HG03565 (cell line): ENCODE data around the gene FNDC11.

ENCODE experiments used
- ATAC-seq: cut with Tn5 transposase; IDR thresholded peaks from one replicate; pipeline ENCODE4 v1.9.1; 2021; ENCODE audit warnings: mild to moderate bottlenecking, moderate library complexity; ENCODE audit not compliant: unreplicated experiment

The FNDC11 gene

DNA sequence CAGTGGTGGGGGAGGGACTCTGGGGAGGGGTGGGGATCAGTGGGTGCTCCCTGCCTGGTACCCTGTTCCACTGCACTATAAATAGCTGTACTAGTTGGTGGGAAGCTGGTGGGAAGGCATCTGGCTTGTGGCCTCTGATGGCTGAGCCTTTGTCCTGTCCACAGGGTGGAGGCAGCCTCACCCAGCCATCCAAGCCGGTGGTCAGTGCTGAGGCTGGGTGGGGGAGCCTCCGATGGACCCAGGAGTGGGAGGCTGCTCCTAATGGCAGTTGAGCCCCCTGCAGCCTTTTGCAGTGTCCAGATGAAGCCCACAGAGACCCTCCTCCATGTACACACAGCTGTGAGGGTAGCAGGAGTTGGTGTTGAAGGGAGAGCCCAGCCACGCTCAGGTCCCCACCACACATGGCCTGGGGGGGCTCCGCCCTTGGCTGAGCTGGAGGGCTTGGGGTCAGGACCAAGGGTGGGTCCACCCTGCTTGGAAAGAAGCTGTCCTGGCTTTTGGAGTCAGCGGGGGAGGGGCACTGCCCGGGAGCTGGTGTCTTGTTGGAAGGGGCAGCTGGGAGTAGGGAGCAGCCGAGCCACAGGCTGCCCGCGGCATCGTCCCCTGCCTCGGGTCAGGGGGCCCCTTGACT is 30.9 kb upstream of the FNDC11 start:
- no peak for ATAC-seq

DNA sequence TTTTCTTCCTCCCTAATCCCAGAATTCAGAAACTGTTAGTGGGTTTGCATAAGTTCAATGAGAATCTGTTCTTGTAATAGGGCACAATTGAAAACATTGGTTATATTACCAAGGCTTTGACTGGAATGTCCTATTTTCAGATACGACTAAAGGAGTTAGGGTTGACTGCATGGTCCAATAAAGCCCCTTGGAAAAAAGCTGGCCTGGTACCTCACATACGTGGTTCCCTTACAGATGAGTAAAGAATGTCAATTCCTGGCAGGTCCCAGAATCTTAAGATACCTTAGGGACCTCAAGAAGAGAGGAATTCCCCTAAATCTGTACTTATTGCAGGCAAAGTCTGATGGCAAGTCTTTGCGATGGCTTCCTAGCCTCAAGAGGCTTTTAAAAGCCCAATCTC is 28.8 kb upstream of the FNDC11 start:
- no peak for ATAC-seq

DNA sequence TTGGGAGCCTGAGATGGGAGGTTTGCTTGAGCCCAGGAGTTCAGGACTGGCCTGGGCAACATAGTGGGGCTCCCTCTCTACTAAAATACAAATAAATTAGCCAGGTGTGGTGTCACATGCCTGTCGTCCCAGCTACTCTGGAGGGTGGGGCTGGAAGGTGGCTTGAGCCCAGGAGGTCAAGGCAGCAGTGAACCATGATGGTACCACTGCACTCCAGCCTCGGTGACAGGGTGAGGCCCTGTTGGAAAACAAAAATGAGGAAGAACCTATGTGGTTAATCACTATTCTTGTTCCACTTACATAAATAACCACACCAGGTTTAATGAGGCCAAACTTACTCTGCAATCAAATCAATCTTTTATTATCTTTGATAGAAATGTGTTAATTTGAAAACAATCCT is 28.0 kb upstream of the FNDC11 start:
- ATAC-seq = no peak

GRCh38 chr20:63527184-63527583 is 26.8 kb upstream of the FNDC11 start:
- ATAC-seq = no peak

GRCh38 chr20:63529180-63529860 is 24.6 kb upstream of the FNDC11 start:
- ATAC-seq = no peak

- no peak for ATAC-seq
Measured at GRCh38 chr20:63529861-63530787, 23.8 kb upstream of the FNDC11 start.

- ATAC-seq = no peak
Measured at GRCh38 chr20:63530788-63531160, 23.2 kb upstream of the FNDC11 start.

- ATAC-seq = no peak
Measured at GRCh38 chr20:63531686-63532448, 22.1 kb upstream of the FNDC11 start.

DNA sequence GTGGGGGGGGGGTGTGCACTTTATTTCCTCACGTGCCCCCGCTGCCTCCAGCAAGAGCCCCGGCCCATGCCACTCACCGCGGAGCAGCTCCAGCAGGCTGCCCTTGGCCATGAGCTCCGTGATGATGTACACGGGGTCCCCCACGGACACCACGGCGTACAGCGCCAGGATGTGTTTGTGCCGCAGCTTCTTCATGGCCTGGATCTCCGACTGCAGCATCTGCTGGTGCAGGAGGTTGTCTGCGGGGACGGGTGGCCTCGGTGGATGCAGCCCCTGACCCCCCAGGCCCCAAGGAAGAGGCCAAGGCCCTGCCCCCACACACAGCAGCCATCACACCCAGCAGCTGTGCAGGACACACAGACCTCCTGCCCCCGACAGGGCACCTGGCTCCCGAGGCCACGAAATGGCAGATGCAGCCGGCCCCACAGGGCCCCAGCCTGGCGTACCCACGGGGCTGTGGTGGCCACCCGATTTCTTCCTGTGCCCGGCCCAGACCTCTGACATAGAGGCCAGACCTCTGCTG is 21.4 kb upstream of the FNDC11 start:
- no peak for ATAC-seq

- ATAC-seq = no peak
Measured at GRCh38 chr20:63533388-63533787, 20.6 kb upstream of the FNDC11 start.

- ATAC-seq = no peak
Measured at GRCh38 chr20:63533871-63534393, 20.0 kb upstream of the FNDC11 start.

DNA sequence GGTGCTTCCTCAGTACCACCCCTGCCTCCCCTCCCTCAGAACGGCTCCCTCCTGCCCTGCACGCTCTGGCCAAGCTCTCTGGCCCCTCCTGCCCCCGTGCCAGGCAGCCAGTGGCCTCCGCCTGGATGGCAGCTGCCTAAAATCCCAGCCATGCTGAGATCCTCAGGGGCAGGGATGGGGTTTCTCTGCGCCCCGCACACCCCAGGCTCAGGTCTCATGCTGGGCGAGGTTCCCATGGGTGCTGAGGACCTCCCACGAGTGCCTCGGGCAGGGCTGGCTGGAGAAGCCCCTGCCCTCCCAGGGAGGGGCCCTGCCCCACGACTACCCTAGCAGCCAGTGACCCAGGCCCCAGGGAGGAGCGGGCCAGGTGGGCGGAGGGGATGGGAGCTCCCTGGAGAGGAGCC is 19.5 kb upstream of the FNDC11 start:
- no peak for ATAC-seq

DNA sequence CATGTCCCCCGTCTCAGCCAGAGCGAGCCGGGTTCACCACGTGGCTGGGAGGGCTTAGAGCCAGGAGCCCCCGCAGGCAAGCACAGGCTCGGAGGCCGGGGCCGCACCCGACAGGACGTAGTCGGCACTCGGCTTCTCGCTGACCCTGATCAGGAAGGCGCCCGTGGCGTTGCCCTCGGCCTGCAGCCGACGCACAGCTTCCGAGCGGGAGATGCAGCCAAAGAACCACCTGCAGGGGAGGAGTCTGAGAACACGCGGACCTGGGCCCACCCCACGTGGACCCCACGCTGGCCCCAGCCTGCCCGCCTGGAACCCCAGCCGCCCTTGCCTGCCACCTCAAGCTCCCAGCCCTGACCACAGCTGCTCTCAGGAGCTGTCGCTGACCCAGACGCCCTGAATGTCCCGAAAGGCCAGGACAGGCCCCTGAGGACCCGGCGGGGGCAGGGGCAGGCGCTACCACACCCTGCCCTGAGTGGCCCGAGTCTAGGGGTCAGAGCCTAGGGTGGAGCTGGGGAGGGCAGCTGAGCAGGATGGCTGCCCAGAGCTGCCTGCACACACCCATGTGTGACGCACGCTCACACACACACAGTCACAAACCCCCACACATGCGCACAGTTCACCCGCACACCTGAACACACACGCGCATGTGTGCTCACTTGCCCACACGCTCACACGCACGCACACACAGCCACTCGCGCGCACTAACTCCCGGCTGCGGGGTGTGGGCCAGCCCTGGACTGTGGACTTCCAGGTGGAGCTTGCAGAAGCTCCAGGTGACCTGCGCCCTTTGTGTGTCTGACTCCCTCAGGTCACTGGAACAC is 18.9 kb upstream of the FNDC11 start:
- no peak for ATAC-seq

GRCh38 chr20:63536241-63536977 is 17.6 kb upstream of the FNDC11 start:
- ATAC-seq = no peak

DNA sequence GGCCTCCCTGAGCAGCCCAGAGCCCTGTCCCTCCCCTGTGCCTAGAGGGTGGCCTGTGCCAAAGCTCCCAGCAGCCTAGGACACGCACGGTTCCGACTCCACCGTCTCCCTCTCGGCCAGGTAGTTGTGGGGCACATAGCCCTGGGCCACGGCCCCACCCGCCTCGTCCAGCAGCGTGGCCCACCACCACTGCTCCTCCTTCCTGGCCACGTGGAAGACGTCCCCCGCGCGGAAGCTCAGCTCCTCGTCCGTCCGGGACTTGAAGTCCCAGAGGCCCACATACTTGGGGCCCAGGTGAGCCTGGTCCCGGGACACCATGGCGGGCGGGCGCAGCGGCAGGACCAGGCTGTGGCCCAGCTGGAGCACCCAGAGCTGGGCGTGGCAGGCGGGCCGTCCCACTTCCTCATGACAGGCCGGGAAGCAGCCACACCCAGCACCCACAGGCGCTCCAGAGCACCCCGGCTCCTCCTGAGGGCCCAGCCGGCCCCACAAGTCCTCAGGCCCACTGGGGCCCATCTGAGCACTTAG is 16.9 kb upstream of the FNDC11 start, which contains the start of gene PTK6:
Gene PTK6, minus strand, starts transcription at position 380 of the 528 bp plus-strand sequence. Its CDS starts 62 bp downstream, at position 318.
- ATAC-seq = no peak

DNA sequence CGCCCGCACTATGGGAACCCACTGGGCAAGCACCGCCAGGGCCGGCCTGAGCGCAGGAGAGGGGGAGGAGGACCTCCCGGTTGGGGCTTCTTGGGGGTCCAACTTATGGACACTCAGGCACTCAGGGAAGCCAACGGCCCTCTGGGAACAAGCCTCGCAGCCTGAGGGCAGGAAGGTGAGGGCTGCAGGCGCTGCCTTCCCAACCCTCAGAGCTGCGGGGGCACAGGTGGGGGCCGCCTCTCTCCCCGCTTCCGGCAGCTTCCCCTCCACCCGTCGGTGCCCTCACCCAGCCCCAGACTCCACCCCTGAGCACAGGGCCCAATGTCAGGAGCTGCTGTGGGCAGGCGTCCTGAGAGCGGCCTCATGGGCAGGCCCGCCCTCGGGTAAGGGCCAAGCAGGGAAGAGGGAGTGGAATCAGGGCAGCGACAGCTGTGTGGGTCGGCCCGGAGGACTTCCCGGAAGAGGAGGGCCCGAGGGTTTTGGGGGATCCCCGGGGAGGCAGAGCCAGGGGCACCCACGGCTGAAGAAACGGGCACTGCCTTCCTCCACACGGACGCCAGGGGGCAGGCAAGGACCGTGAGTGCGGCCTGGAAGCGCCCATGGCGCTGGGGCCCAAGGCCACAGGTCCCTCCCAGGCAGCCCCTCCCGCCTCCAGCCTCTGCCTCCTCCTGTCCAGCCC is 16.3 kb upstream of the FNDC11 start:
- peak; percentile 72 for ATAC-seq

- ATAC-seq = no peak
Measured at GRCh38 chr20:63538204-63539091, 15.5 kb upstream of the FNDC11 start.
